ENCODE data around the gene PACSIN1.
"Not testable (repeated sequence)": the region's sequence is repeated elsewhere in the genome, so short reads cannot be mapped to it uniquely, and the experiment has no call there.

PACSIN1 gene

DNA sequence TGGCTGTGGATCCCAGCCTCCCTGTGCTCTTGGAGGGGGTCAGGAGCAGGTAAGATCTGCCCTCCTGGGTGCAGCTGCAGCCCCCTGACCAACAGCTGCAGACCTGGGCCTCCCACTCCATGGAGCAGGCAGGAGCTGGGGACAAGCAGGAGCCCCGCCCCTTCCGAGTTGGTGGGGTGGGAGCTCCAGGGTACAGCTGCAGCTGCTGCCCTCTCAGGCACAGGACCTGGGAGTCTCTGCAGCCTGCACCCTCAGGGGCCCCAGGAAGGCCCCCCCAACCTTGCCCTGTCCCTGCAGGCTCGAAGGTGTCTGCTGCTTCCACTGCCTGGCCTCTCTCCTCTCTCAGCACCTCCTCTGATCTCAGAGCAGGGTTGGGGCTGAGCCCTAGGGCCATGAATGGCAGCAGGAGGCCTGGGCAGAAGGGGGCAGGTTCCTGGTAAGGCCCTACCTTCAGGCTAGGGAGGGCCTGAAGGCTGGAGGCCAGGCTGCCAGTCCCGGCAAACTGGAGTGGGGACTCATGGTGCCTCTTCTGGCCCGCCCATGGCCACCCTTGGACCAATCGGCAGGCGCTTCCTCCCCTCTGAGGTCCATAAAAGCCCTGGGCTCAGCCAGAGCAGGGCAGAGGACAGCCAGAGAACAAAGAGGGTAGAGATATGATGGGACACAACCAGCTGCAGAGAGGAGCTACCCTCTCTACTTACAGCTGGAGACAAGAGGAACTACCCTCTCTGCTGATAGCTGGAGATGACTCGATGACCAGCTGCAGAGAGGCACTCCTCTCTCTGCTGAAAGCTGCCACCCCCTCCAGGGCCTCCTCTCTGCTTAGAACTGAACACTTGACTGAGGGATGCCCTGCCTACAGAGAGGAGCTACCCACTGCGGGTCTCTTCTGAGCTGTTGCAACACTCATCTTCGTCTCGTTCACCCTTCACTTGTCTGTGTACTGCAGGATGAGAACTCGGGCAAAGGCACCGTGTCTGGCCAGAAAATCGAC is 7.8 kb upstream of the PACSIN1 start:
- no peak for DNase-seq

DNA sequence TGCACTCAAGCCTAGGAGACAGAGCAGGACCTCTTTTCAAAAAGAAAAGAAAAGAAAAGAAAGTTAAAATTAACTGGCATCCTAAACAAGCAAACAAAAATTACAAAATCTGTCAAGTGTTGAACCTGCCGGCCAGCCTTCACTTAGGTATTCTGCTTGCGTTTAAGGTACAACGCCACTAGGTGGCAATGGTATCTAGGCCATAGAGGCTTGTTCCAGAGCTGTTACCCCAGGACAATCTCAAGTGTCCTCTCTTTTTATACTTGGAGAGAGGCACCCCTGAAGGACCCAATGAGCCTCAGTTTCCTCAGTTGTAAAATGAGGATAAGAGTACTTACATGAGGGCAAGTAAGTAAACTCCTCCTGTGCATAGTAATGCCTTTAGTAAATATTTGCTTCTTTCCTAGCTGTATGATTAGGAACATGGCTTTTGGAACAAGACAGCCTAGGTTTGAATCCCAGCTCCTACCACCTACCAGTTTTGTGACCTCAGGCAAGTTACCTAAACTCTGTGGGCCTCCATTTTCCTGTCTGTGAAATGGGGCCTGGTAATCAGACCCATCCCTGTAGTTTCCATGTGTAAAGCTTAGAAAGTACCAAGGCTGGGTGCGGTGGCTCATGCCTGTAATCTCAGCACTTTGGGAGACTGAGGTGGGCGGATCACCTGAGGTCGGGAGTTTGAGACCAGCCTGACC is 5.8 kb upstream of the PACSIN1 start:
- peak; percentile 17 for DNase-seq

DNA sequence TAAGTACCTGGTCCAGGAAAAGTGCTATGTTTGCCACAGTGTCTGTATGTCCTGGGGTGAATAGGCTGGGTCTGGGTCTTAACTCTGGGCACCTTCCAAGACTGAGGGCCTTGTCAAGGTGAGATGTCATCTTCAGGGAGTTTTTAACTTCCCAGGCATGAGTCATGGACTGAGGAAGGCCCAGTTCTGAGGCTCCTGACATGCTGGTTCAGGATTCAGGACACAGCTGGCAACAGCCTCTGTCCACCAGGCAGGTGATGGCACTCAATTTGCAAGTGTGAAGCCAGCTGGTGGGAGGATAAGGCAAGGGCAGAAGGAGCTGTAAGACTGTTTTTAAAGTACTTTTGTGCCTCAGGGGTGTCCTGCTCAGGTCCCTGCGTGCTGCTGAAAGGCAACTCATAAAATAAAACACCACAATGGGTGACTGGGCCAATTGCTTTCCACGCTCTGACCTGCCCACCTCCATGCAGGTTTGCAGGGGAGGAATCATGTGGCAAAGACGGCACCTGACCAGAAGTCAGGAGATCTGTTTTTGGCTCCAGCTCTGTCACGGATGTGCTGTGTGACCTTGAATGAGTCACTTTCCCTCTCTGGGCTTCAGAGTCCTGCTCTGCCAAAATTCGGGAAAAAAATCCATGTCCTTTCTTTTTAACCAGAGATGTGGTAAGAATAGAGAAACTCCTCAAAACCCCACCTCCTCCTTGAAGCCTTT is 4.9 kb upstream of the PACSIN1 start:
- no peak for DNase-seq

DNA sequence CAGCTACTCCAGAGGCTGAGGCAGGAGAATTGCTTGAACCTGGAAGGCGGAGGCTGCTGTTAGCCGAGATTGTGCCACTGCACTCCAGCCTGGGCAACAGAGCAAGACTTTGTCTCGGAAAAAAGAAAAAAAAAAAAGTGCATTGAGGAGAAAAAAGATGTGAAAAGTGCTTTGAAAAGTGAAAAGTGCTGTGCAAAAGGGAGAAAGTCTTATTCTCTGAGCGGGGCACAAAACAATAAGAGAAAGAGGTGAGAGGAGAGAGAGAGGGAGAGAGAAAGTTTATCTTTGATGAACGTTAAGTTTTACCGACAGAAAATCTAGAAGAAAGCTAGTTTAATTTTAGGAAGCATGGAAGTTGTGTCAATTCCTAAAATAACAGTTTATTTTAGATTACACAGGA is 3.9 kb upstream of the PACSIN1 start:
- no peak for DNase-seq

DNA sequence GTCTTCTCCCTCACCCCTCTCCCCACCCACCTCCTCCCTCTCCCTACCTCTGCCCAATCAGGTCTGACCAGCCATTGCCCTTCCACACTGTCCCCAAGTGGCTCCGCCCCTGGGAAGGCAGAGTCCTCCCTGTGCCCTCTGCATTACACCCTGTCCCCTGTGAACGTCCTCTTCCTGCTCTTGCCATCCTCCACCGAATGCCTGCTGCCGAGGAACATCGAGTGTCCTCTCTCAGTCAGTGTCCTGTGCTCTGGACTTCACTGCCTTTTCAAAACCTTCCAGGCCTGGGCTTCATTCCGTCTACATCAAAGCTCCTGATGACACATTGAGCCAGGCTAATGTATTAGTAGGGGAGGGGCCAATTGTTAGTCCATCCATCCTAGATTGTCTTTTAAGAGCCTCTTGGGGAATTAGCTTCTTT is 3.3 kb upstream of the PACSIN1 start:
- DNase-seq = peak; percentile 12

DNA sequence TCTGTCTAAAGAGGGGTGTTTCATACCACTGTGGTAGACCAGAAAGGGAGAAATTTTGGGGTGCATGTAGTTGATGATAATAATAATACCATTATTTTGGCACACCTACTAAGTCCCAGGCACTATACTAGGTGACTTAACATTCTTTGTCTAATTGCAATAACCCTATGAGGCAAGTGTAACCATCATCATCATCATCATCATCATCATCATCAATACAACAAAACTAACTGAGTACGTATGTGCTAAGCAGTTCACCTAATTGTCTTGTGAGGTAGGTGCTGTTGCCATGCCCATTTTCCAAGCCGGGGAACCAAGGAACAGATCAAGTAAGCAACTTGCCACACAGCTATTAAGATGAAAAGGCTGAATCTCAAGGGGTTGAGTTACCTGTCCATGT is 2.6 kb upstream of the PACSIN1 start:
- no peak for DNase-seq

DNA sequence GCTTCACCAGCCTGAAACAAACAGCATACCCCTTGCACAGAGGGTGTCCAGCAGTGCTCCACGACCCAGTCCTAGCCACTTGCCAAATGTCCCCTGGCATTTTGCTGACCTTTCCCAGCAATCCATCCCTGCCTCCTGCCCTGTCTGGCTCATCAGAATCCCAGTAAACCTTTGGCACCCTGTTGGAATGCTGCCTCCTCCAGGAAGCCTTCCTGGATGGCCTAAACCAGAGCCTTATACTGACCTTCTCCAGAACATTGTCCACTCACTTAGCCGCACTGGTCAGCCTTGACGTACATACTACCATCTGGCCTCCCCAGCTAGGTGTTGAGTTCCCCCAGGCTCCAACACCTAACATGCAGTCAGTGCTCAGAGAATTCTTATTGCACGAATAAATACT is 2.0 kb upstream of the PACSIN1 start:
- DNase-seq = no peak

DNA sequence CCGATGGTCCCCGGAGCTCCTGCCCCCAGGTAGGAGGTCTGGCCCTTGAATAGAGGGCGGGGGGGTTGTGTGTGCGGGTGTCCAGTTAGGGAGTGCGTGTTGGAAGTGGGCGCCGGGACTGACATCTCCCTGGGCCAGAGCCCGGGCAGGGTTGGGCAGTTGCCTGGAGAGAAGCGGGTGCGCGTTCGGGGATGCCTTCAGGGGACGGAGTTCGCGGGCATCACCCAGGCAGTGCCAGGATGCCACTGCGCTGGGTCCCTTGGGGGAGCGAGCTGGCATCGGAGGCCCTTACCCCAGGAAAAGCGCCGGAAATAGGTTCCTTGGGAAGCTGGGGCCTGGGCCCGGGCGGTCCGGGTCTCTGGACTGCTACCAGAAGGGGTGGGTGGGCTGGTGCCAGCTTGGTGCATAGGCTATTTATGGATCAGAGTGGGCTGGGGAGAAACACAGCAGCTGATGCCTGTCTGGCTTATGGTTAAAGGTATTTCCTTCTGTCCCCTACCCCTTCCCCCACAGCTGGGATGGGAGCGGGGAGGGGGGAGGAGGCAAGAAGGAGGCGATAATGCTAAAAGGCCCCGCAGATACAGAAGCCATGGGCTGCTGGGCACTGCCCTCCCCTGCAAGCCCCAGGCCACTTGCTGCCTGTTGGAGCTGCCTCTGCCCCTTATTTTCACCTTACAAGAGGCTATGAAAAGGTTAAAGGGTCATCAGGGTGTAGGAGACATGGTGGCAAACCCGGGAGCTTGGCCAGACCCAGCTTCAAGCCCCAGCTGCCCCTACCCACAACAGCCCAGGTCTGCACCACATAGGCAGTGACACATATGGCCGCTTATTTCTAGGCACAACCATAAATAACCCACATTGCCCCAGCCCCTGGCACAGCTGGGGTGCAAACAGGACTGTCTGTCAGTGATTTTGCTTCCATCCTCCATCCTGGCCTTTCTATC is 638 bp downstream of the PACSIN1 start:
- DNase-seq = no peak

DNA sequence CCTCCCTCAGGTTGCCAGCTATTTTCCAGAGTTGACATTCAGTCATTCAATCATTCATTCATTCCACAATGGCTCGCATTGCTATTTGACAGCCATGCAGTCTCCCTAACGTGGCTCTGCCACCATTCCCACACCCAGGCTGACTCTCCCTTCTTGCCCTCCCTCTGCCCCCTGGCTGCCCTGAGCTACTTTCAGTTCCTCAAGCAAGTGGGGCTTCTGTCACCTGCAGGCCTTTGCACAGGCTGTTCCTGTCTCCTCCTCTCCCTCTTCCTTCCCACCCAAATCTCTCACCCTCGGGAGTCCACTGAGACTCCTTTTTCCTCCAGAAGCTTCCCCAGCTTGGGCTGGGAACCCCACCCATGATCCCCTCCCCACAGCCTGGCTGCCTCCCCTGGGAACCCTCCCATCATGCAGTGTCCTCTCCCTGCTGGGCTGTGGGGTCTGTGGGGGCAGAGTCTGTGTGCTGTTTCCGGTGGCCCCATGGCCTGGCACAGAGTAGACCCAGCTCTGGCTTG is 2.6 kb downstream of the PACSIN1 start:
- no peak for DNase-seq

DNA sequence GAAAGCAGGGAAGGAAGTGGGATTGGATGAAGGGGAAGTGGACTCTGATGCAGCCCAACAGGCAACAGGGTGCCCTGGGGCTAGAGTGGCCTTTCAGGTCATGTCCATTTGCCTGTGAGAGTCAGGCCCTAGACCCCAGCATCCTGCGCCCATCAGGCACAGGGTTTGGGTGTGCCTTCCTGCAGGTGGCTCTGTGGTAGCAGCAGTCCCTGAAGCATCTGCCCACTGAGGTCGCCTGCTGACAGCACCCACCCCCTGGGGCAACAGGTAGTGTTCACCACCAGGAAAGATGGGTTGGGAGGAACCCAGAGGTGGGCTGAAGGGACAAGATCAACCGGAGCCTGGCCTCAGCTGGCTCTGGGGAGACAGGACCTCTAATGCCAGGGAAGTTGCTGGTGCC is 3.6 kb downstream of the PACSIN1 start:
- no peak for DNase-seq

DNA sequence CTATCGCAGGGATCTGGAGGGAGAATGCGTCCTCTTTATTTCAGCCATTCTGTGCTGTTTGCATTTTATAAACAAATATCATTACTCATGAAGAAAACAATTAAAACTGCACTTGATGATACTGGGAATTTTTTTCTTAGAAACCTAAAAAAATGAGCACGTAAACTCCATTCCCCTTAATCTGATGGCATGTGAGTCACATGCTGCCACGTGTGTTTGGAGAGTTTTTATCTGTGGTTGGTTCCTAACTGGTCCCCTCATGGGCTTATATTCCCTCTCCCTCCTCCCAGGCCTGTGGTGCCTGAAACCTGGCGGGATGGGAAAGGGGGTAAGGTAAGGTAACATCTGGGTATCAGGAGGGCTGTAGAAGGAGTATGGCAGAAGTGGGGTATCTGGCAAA is 6.5 kb downstream of the PACSIN1 start:
- DNase-seq = no peak

DNA sequence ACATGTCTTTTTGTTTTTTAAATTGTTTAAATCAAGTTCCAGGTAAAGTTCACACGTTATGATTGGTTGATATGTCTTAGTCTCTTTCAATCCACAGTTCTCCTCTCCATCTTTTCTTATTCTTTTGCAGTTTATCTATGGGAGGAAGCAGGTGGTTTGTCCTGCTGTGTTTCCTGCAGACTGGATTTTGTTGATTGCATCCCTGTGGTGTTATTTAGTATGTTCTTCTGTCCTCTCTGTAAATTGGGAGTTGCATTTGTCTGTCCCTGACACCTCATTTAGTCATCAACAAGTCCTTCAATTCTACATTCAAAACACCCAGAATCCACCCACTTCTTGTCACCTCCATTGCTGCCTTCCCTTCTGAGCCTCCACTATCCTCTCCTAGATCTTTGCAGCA is 8.1 kb downstream of the PACSIN1 start:
- no peak for DNase-seq

DNA sequence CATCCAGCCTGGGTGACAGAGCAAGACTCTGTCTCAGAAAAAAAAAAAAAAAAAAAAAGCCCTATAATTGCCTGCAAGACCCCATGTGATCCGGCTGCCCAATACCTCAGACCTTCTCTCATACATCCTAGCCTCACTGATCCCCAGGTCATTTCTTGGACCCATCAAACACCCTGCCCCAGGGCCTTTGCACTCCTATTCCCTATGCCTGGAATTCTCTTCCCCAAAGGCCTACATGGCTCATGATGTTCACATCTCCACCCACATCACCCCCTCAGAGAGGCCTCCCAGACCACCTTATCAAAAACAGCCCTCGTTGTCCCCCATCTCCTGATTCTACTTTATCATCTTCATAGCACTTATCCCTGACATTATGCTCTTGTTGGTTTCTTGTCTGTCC is 8.9 kb downstream of the PACSIN1 start:
- no peak for DNase-seq

DNA sequence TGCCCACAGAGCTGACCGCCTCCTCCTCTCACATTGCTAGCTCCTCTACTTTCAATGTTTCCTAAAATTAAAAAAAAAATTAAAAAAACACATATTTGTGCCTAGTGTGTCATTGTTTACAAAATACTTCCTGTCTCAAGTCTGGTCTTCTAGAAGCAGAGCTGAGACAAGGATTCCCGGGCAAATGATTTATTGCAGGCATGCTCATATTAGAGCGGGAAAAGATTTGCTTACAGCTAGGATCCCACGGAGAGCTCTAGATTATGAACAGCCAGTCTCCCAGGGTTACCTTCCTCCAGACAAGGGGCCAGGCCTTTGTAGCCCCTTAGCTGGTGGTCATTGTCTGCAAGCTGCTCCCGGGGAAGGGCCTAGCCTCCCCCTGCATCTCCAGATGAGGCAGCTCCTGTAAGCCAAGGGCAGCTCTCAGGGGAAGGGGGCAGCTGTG is 9.4 kb downstream of the PACSIN1 start:
- no peak for DNase-seq

DNA sequence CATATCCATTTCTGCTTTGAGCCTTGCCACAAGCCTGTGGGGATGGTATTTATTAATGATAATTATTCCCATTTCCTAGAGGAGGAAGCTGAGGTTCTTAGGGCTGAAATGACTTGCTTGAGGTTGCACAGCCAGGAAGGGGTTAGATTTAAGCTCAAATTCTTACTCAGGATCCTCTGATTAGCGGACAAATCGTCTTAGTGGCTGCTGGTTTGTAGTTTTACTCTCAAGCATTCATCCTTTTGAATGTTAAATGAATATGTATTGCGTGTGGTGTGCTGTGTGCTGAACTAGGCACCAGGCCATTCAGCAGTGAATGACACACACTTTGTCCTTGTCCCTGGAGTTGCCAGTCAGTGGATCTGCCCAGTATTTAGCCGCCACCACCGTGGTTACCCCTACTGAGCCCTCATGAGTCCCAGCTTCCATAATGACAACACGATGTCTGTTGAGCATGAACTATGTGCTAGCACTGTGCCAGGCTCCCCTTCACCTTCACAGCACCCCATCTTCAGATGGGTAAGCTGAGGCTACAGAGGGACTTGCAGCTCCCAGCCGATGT is 10.0 kb downstream of the PACSIN1 start:
- DNase-seq = no peak

DNA sequence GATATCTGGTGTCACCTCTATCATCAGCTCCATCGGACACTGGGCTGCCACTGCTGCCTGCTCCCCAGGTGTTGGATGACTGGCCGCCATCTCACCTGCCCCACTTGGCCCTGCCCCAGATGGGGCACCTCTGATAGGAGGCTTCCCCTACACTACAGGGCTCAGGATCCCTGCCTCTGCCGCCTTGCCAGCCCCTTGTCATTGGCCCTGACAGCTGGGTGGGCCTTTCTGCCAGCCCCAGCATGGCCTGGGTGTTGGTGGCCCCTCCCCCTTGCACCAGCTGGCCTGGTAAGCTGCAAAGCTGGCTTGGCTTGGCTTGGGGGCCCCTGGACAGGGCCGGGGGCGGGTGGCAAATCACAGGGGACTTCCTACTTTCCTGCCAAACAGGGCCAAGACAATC is 10.6 kb downstream of the PACSIN1 start:
- no peak for DNase-seq

DNA sequence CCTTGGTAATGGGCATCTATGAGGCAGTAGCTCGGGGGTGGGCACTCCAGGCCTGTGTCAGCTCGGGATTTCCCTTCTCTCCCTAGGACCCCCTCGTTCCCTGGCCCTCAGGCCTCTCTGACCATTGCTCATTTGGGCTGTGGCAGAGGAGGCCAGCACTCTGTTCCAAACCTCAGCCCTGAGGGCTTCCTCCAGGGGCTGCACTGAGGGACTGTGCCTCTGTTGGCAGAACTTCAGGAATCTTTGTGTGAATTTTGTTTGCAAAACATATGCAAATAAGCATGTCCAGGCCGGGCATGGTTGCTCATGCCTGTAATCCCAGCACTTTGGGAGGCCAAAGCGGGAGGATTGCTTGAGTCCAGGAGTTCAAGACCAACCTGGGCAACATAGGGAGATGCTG is 11.0 kb downstream of the PACSIN1 start:
- DNase-seq = no peak

DNA sequence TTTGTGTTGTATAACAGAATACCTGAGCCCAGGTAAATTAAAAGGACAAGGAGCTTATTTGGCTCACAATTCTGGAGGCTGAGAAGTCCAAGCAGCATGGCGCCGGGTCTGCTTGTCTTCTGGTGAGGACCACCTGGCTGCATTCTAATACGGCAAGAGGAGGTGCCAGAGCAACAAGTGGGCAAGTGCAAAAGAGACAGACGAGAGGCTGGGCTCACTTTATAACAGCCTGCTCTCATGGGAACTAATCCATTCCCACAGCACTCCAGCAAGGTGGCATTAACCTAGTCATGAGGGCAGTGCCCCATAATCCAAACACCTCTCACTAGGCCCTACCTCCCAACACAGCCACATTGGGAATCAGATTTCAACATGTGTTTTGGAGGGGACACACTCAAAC is 12.9 kb downstream of the PACSIN1 start:
- DNase-seq = no peak

DNA sequence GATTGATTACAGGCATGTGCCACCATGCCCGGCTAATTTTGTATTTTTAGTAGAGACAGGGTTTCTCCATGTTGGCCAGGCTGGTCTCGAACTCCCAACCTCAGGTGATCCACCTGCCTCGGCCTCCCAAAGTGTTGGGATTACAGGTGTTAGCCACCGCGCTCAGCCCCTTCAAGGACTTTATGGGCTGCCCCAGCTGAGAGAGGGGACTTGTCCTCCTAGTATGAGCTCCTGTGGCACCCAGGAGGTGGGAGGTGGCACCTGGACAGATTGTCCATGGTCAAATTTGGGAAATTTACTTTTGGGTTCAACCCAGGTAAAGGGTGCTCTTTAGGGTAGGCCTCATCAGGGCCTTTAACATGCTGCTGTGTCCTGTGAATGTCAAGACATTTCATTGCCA is 17.9 kb downstream of the PACSIN1 start:
- not testable (repeated sequence) for DNase-seq

DNA sequence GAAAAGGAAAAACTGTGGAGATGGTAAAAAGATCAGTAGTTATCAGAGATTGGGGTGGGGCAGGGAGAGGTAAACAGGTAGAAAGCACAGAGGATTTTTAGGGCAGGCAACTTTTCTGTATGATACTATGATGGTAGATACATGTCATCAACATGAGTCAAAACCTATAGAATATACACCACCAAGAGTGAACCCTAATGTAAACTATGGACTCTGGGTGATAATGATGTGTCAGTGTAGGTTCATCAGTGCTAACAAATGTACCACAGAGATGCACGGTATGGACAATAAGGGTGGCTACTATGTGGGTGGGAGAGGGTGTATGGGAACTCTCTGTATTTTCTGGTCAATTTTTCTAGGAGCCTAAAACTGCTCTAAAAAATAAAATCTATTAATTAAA is 18.5 kb downstream of the PACSIN1 start:
- DNase-seq = no peak

DNA sequence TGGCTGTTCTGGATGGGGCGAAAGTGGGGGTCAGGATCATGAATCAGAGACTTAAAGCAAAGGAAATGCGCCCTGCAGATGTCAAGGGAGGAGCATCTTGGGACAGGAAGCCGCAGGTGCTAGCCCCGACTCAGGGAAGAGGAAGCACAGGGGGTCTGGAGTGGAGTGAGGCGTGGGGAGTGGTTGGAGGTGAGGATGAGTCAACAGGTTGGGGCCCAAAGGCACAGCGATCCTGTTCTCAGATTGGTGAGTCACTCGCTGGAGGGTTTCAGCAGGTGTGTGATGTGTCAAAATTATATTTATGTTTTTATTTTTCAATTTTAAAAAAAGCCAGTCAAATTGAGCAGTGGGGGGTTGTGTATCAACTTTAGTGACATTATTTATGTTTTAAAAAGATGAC is 19.0 kb downstream of the PACSIN1 start:
- no peak for DNase-seq

Data from NCI-H1105 treated with DMSO at 0.1 percent for 48 hours (cell line).